Measurements from ENCODE around the gene ATG16L1. TPM values are rescaled to one million over a fixed set of nuclear protein-coding genes. Genes with fewer than 3 reads are reported as not detected.

Gene ATG16L1
- total and polyA plus RNA-seq, 2 of the 4 experiments (the other 2 are of a cell fraction) = 20.0 to 26.2 TPM

GRCh38 chr2:233312874-233313273 is 61.4 kb downstream of the ATG16L1 start:
- no peak overlapping the region for H2BK5ac ChIP-seq (ENCODE audit: low read depth, low read length, poor library complexity, severe bottlenecking)
- CTCF ChIA-PET = no interaction called here
- no peak overlapping the region for H4K5ac ChIP-seq (ENCODE audit: low read depth, low read length)
- H2AFZ ChIP-seq (replicated peaks; ENCODE audit: low read length, poor library complexity) = no peak overlapping the region
- no peak overlapping the region for H3K27ac ChIP-seq (ENCODE audit: insufficient read depth, low read length)
- no peak overlapping the region for H3K4ac ChIP-seq (ENCODE audit: low read depth, low read length)
- H3K27me3 ChIP-seq (ENCODE audit: control insufficient read depth, insufficient read depth, low read length) = peaks cover 16% of the 10 kb centered on the region
- H3K4me3 ChIP-seq (ENCODE audit: insufficient read depth, low read depth, low read length) = no peak overlapping the region
- H3K56ac ChIP-seq (ENCODE audit: extremely low read depth, insufficient read depth, low read length) = no peak overlapping the region
- no peak overlapping the region for H3K23ac ChIP-seq (ENCODE audit: low read depth, low read length)
- no TSS peak for BruUV-seq (replicated peaks)
- H3K9me3 ChIP-seq (ENCODE audit: control insufficient read depth, insufficient read depth, low read length) = no peaks in the 10 kb centered on the region
- H2AK9ac ChIP-seq (replicated peaks; ENCODE audit: low read depth, low read length, poor library complexity) = no peak overlapping the region
- H3K79me1 ChIP-seq (ENCODE audit: low read depth in 1 of 2, low read length in 2 of 2) = no peaks in the 10 kb centered on the region
- no peak overlapping the region for H3K14ac ChIP-seq (replicated peaks; ENCODE audit: low read depth, low read length)
- intact Hi-C loops (cut with micrococcal nuclease) = no loop called here
- dilution Hi-C loops (cut with HindIII; ENCODE audit: low sequenced_read_pairs, unreplicated experiment) = no loop called here
- no peak overlapping the region for H2BK120ac ChIP-seq (ENCODE audit: low read depth, low read length)
- in situ Hi-C loops (cut with MboI; ENCODE audit: low sequenced_read_pairs) = no loop called here
- no peak overlapping the region for H2BK20ac ChIP-seq (ENCODE audit: low read depth, low read length)
- no peak overlapping the region for H4K91ac ChIP-seq (ENCODE audit: insufficient read depth, low read depth, low read length)
- no peak overlapping the region for H2AK5ac ChIP-seq (ENCODE audit: low read depth, low read length)
- no peak overlapping the region for H3K9ac ChIP-seq (ENCODE audit: low read depth, low read length)
- no peak overlapping the region for H2BK15ac ChIP-seq (ENCODE audit: low read depth, low read length)
- H3K36me3 ChIP-seq (ENCODE audit: control insufficient read depth, insufficient read depth, low read length) = no peaks in the 10 kb centered on the region
- H4K8ac ChIP-seq (ENCODE audit: low read depth in 2 of 2, low read length in 2 of 2) = no peak overlapping the region
- 58% methylated on average over 4 of the region's 8 CpGs; no CpG with 5 or more reads in 1 of the 2 experiments for WGBS, 2 experiments (ENCODE audit: extremely low coverage in 2 of 2, insufficient read length in 1 of 2)
- no peaks in the 10 kb centered on the region for H4K20me1 ChIP-seq (ENCODE audit: insufficient read depth, low read length)
- DNase-seq = no peak
- no peaks in the 10 kb centered on the region for H3K9me1 ChIP-seq (ENCODE audit: insufficient read depth, low read length)
- POLR2A ChIA-PET (ENCODE audit: unreplicated experiment) = no interaction called here
- H3K18ac ChIP-seq (ENCODE audit: low read depth, low read length) = no peak overlapping the region
- H3K4me2 ChIP-seq (ENCODE audit: low read depth, low read length) = no peak overlapping the region
- no peak for ATAC-seq (ENCODE audit: low read depth)
- TF ChIP-seq MXI1 (IDR thresholded peaks at IDR 0.05; ENCODE audit: borderline replicate concordance, low read depth, low read length) (no peak), MAZ (IDR thresholded peaks at IDR 0.05; ENCODE audit: borderline replicate concordance, low read depth, low read length) (no peak), USF2 (IDR thresholded peaks at IDR 0.05; ENCODE audit: low read depth, low read length) (no peak), RAD21 (IDR thresholded peaks at IDR 0.05; ENCODE audit: low read length) (no peak), POLR2A (IDR thresholded peaks at IDR 0.05; ENCODE audit: low read depth, low read length) (no peak), BHLHE40 (IDR thresholded peaks at IDR 0.05; ENCODE audit: low read depth, low read length) (no peak), FOS (IDR thresholded peaks at IDR 0.05; ENCODE audit: low read depth, low read length) (no peak), CTCF (conservative IDR thresholded peaks at IDR 0.05; ENCODE audit: low read depth, low read length) (no peak), SMC3 (IDR thresholded peaks at IDR 0.05; ENCODE audit: low read depth, low read length) (no peak), RFX5 (IDR thresholded peaks at IDR 0.05; ENCODE audit: low read depth, low read length) (no peak), MAFK (IDR thresholded peaks at IDR 0.05; ENCODE audit: low read depth, low read length) (no peak), ELK1 (IDR thresholded peaks at IDR 0.05; ENCODE audit: borderline replicate concordance, low read depth, low read length) (no peak), NFE2L2 (IDR thresholded peaks at IDR 0.05; ENCODE audit: low read depth, low read length) (no peak), RCOR1 (IDR thresholded peaks at IDR 0.05; ENCODE audit: insufficient replicate concordance, low read length) (no peak), CEBPB (IDR thresholded peaks at IDR 0.05; ENCODE audit: low read depth, low read length) (no peak), CHD1 (IDR thresholded peaks at IDR 0.05; ENCODE audit: low read depth, low read length) (no peak)
- H3K4me1 ChIP-seq (ENCODE audit: control insufficient read depth, insufficient read depth, low read length) = no peaks in the 10 kb centered on the region

Measured in IMR-90 (cell line).